IMR-90 (cell line): ENCODE measurements around the gene USP31. TPM values are rescaled to one million over a fixed set of nuclear protein-coding genes. Genes with fewer than 3 reads are reported as not detected.

ENCODE experiments used
- ATAC-seq: fragments of 200-7000 bp; cut with Tn5 transposase; 2 replicates; pipeline ENCODE4 v1.9.1; 2020; ENCODE audit warnings: low read depth, mild to moderate bottlenecking, moderate library complexity
- BruUV-seq: library from RNA; stranded (reverse); fragments of 400-500 nt; replicated peaks from 2 replicates; lab custom pipeline; 2021; lab: Mats Ljungman, UMichigan
- CTCF ChIA-PET: fragments of 300-600 bp; formaldehyde crosslinking; extraction: SDS; loops from one replicate; lab custom pipeline; 2021; ENCODE audit warnings: antibody characterized with exemption; lab: Yijun Ruan, JAX
- POLR2A ChIA-PET: fragments of 300-600 bp; sonication (Branson Sonifier 250); formaldehyde crosslinking; loops from one replicate; lab custom pipeline; 2022; ENCODE audit warnings: antibody characterized with exemption; ENCODE audit not compliant: unreplicated experiment; lab: Charles Lee
- DNase-seq: peaks from one replicate; pipeline ENCODE4 v3.0.0; 2013
- H2AFZ ChIP-seq: replicated peaks from 2 replicates; pipeline ENCODE3; 2013; ENCODE audit warnings: low read length, mild to moderate bottlenecking; ENCODE audit not compliant: poor library complexity
- H2AK5ac ChIP-seq: 2 replicates; pipeline ENCODE4 v1.6.1; 2013; ENCODE audit warnings: low read depth, low read length, inconsistent platforms
- H2AK9ac ChIP-seq: replicated peaks from 2 replicates; pipeline ENCODE3; 2013; ENCODE audit warnings: mild to moderate bottlenecking, low read depth, low read length, moderate library complexity; ENCODE audit not compliant: poor library complexity
- H2BK120ac ChIP-seq: 2 replicates; pipeline ENCODE4 v1.6.1; 2013; ENCODE audit warnings: low read depth, low read length, inconsistent platforms
- H2BK15ac ChIP-seq: 3 replicates; pipeline ENCODE4 v1.6.1; 2013; ENCODE audit warnings: low read depth, low read length, inconsistent platforms
- H2BK20ac ChIP-seq: 2 replicates; pipeline ENCODE4 v1.6.1; 2013; ENCODE audit warnings: low read depth, mild to moderate bottlenecking, inconsistent platforms, low read length, moderate library complexity
- H2BK5ac ChIP-seq: 2 replicates; pipeline ENCODE4 v1.6.1; 2013; ENCODE audit warnings: mild to moderate bottlenecking, low read depth, low read length, inconsistent platforms; ENCODE audit not compliant: poor library complexity, severe bottlenecking
- H3K14ac ChIP-seq: replicated peaks from 2 replicates; pipeline ENCODE4 v1.6.1; 2013; ENCODE audit warnings: low read depth, low read length, inconsistent platforms
- H3K18ac ChIP-seq: 2 replicates; pipeline ENCODE4 v1.6.1; 2013; ENCODE audit warnings: low read depth, low read length, control low read depth
- H3K23ac ChIP-seq: 2 replicates; pipeline ENCODE4 v1.6.1; 2013; ENCODE audit warnings: low read depth, low read length, inconsistent platforms
- H3K27ac ChIP-seq: 2 replicates; pipeline ENCODE4 v1.5.1; 2013; ENCODE audit warnings: mild to moderate bottlenecking, control low read depth, low read length; ENCODE audit not compliant: insufficient read depth
- H3K27me3 ChIP-seq: 2 replicates; pipeline ENCODE4 v1.6.1; 2013; ENCODE audit warnings: low read length; ENCODE audit not compliant: control insufficient read depth, insufficient read depth
- H3K36me3 ChIP-seq: 2 replicates; pipeline ENCODE4 v1.6.1; 2013; ENCODE audit warnings: low read length, mixed read lengths; ENCODE audit not compliant: control insufficient read depth, insufficient read depth
- H3K4ac ChIP-seq: 2 replicates; pipeline ENCODE4 v1.6.1; 2013; ENCODE audit warnings: low read depth, low read length, inconsistent platforms
- H3K4me1 ChIP-seq: 2 replicates; pipeline ENCODE4 v1.6.1; 2013; ENCODE audit warnings: low read length, mixed read lengths; ENCODE audit not compliant: control insufficient read depth, insufficient read depth
- H3K4me2 ChIP-seq: 2 replicates; pipeline ENCODE4 v1.6.1; 2013; ENCODE audit warnings: low read depth, mild to moderate bottlenecking, control low read depth, low read length, moderate library complexity
- H3K4me3 ChIP-seq: 2 replicates; pipeline ENCODE4 v1.5.1; 2013; ENCODE audit warnings: low read depth, mild to moderate bottlenecking, control low read depth, low read length, moderate library complexity; ENCODE audit not compliant: insufficient read depth
- H3K56ac ChIP-seq: 2 replicates; pipeline ENCODE4 v1.6.1; 2013; ENCODE audit warnings: low read length, inconsistent platforms; ENCODE audit not compliant: insufficient read depth; ENCODE audit errors: extremely low read depth
- H3K79me1 ChIP-seq, 2 experiments: 2 replicates each; pipeline ENCODE4 v1.6.1; 2013; ENCODE audit warnings: low read length in 2 of 2, inconsistent platforms in 1 of 2, low read depth in 1 of 2
- H3K9ac ChIP-seq: 2 replicates; pipeline ENCODE4 v1.6.1; 2013; ENCODE audit warnings: low read depth, low read length, control low read depth
- H3K9me1 ChIP-seq: 2 replicates; pipeline ENCODE4 v1.6.1; 2013; ENCODE audit warnings: low read length, inconsistent platforms; ENCODE audit not compliant: insufficient read depth
- H3K9me3 ChIP-seq: 2 replicates; pipeline ENCODE4 v1.6.1; 2013; ENCODE audit warnings: low read length; ENCODE audit not compliant: control insufficient read depth, insufficient read depth
- H4K20me1 ChIP-seq: 2 replicates; pipeline ENCODE4 v1.6.1; 2013; ENCODE audit warnings: low read length, inconsistent platforms; ENCODE audit not compliant: insufficient read depth
- H4K5ac ChIP-seq: 2 replicates; pipeline ENCODE4 v1.6.1; 2013; ENCODE audit warnings: mild to moderate bottlenecking, low read depth, low read length, control low read depth
- H4K8ac ChIP-seq, 2 experiments: 2 replicates each; pipeline ENCODE4 v1.6.1; 2013; ENCODE audit warnings: low read depth in 2 of 2, low read length in 2 of 2, control low read depth in 1 of 2, inconsistent platforms in 1 of 2
- H4K91ac ChIP-seq: 2 replicates; pipeline ENCODE4 v1.6.1; 2013; ENCODE audit warnings: low read depth, low read length, inconsistent platforms; ENCODE audit not compliant: insufficient read depth
- RAD21 ChIP-seq: IDR thresholded peaks from 2 replicates; pipeline ENCODE4 v1.6.1; 2012; ENCODE audit warnings: low read length, improper control_type of control experiment
- USF2 ChIP-seq: fragments of 150-350 bp; IDR thresholded peaks from 2 replicates; pipeline ENCODE4 v1.6.1; 2017; ENCODE audit warnings: mild to moderate bottlenecking, antibody characterized with exemption, low read length, low read depth
- WGBS, 2 experiments: methylation state at CpG; one replicate each; pipeline versions ENCODE4 v1.1.5 to v1.1.7; 2013; ENCODE audit warnings: missing lambda C conversion rate in 2 of 2; ENCODE audit not compliant: insufficient read length in 1 of 2; ENCODE audit errors: extremely low coverage in 2 of 2; 5-methylcytosine and 5-hydroxymethylcytosine counted together
- dilution Hi-C: fragments of 300-500 bp; cut with HindIII; formaldehyde crosslinking; loops from one replicate; pipeline ENCODE4 v1.14.3; 2018; ENCODE audit warnings: low sequenced_read_pairs; ENCODE audit not compliant: unreplicated experiment
- in situ Hi-C: fragments of 300-500 bp; cut with MboI; formaldehyde crosslinking; loops from 3 replicates; pipeline ENCODE4 v1.14.3; 2019; ENCODE audit warnings: low sequenced_read_pairs, inconsistent platforms, mixed read lengths
- intact Hi-C: fragments of 100-400 bp; cut with micrococcal nuclease; formaldehyde crosslinking; loops from 2 replicates; pipeline ENCODE4 v1.10.0; 2022
- polyA plus RNA-seq, 3 experiments: library from polyadenylated mRNA; depleted of rRNA; stranded (reverse); fragments of >200 nt; gene quantifications; 2 replicates each; pipeline ENCODE4 v1.2.3, GENCODE V29; 2012; ENCODE audit warnings: low replicate concordance in 1 of 3
- total RNA-seq: library from RNA; depleted of rRNA; stranded (reverse); fragments of >200 nt; gene quantifications from 2 replicates; pipeline ENCODE4 v1.2.3, GENCODE V29; 2012

Gene USP31
- total and polyA plus RNA-seq, 2 of the 4 experiments (the other 2 are of a cell fraction), result 2.9 to 3.4 TPM

GRCh38 chr16:23185656-23186055, 36.4 kb upstream of the USP31 start:
- intact Hi-C loops, result no loop called here
- no peaks in the 10 kb centered on the region for H3K79me1 ChIP-seq
- CTCF ChIA-PET, result no interaction called here

More at GRCh38 chr16:23185656-23186055, 36.4 kb upstream of the USP31 start:
- no peak overlapping the region for H2BK20ac ChIP-seq
- WGBS, 2 experiments, result 0% methylated on average over 1 of the region's 11 CpGs; no CpG with 5 or more reads in 1 of the 2 experiments
- DNase-seq, result no peak
- no peak for ATAC-seq
- no peak overlapping the region for H4K8ac ChIP-seq
- no peak overlapping the region for H3K14ac ChIP-seq
- H3K23ac ChIP-seq, result no peak overlapping the region
- H4K20me1 ChIP-seq, result no peaks in the 10 kb centered on the region
- no peak overlapping the region for H2BK5ac ChIP-seq
- no peak overlapping the region for H2AFZ ChIP-seq
- no peak overlapping the region for H3K4ac ChIP-seq
- no peak overlapping the region for H3K27ac ChIP-seq
- dilution Hi-C loops, result no loop called here
- H4K91ac ChIP-seq, result no peak overlapping the region
- H3K9me1 ChIP-seq, result no peaks in the 10 kb centered on the region
- no peak overlapping the region for H2BK120ac ChIP-seq
- no peaks in the 10 kb centered on the region for H3K9me3 ChIP-seq
- POLR2A ChIA-PET, result no interaction called here
- peaks cover 40% of the 10 kb centered on the region for H3K27me3 ChIP-seq
- in situ Hi-C loops, result loop anchor here (10.0 kb wide), 1 partner anchor 249 kb away; no protein-coding TSS in a partner anchor
- H4K5ac ChIP-seq, result no peak overlapping the region
- TF ChIP-seq RAD21 (no peak), USF2 (no peak)
- H3K9ac ChIP-seq, result no peak overlapping the region
- no peak overlapping the region for H3K18ac ChIP-seq
- H2AK9ac ChIP-seq, result no peak overlapping the region
- no peak overlapping the region for H3K56ac ChIP-seq
- H3K4me2 ChIP-seq, result no peak overlapping the region
- H3K4me3 ChIP-seq, result no peak overlapping the region
- no peak overlapping the region for H2AK5ac ChIP-seq
- no TSS peak for BruUV-seq
- H3K4me1 ChIP-seq, result no peaks in the 10 kb centered on the region
- no peaks in the 10 kb centered on the region for H3K36me3 ChIP-seq
- no peak overlapping the region for H2BK15ac ChIP-seq
